HAP-1 (cell line): ENCODE data around the gene CFAP221.

Source experiments
- DNase-seq, 2 experiments: peaks; one replicate each; pipeline ENCODE4 v3.0.0-alpha.2; 2016 to 2020; ENCODE audit warnings: low spot score in 2 of 2
- H3K27me3 ChIP-seq: fragments of 250-450 bp; sonication (Bioruptor Pico); 2 replicates; pipeline ENCODE4 v1.5.1; 2020; ENCODE audit warnings: low read depth, mild to moderate bottlenecking, moderate library complexity
- H3K36me3 ChIP-seq: fragments of 250-450 bp; sonication (Bioruptor Pico); replicated peaks from 2 replicates; pipeline ENCODE4 v1.5.1; 2020; ENCODE audit warnings: mild to moderate bottlenecking
- H3K4me1 ChIP-seq: fragments of 250-450 bp; sonication (Bioruptor Pico); 2 replicates; pipeline ENCODE4 v1.5.1; 2020; ENCODE audit warnings: mild to moderate bottlenecking
- H3K4me3 ChIP-seq: fragments of 250-450 bp; sonication (Bioruptor Pico); 2 replicates; pipeline ENCODE4 v1.5.1; 2020; ENCODE audit warnings: mild to moderate bottlenecking, moderate library complexity
- H3K9me3 ChIP-seq: fragments of 250-450 bp; sonication (Bioruptor Pico); 2 replicates; pipeline ENCODE4 v1.5.1; 2020; ENCODE audit warnings: mild to moderate bottlenecking, moderate library complexity
- in situ Hi-C: fragments of 300-500 bp; cut with MboI; formaldehyde crosslinking; loops from 3 replicates; pipeline ENCODE4 v1.14.3; 2020; ENCODE audit warnings: low sequenced_read_pairs, inconsistent platforms, mixed read lengths

The CFAP221 gene

DNA sequence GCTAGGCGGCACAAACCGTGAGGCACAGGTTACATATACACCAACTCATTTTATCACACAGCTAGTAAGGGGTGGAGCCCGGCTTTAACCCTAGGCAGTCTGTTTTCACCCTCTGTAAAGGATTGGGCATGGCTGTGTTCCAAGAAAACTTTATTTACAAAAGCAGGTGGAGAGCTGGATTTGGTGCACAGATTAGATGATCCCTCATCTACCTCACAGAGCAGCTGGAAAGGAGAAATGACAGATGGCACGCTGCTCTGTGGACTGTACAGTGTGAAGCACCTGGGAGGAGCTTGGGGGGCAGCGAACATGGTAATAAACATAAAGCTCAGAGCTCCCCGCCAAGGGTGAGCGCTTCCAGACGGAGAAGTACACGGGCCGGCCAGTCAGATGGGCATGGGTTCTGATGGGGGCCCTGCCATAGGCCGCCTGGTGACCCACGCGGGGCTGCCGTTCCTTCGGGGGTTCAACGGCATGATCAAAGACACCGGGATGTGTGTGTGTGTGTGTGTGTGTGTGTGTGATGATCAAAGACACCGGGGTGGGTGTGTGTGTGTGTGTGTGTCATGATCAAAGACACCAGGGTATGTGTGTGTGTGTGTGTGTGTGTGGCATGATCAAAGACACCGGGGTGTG, 133.9 kb downstream of the CFAP221 start:
- H3K9me3 ChIP-seq: no peaks in the 10 kb centered on the region
- no peak for DNase-seq
- no peak overlapping the region for H3K4me3 ChIP-seq
- H3K4me1 ChIP-seq: no peaks in the 10 kb centered on the region
- in situ Hi-C loops: no loop called here
- H3K27me3 ChIP-seq: no peaks in the 10 kb centered on the region
- H3K36me3 ChIP-seq: peaks cover 17% of the 10 kb centered on the region

DNA sequence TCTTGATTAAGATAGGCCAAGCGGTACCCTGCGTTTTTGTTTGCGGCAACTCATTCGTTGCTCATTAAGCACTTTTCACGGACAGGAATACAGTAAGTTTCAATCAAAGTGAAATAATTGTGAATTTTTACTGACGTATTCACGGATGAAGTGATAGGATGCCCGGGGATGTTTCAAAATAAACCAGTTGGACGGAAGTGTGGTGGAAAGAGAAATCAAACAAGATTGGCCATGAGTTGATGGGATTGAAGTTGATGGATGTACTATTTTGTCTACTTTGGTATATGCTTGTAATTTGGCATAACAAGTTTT, 135.2 kb downstream of the CFAP221 start:
- Histone ChIP-seq H3K9me3 (no peaks in the 10 kb centered on the region), H3K4me1 (no peaks in the 10 kb centered on the region), H3K4me3 (peak overlapping the region; percentile 82), H3K36me3 (peaks cover 17% of the 10 kb centered on the region), H3K27me3 (no peaks in the 10 kb centered on the region)
- in situ Hi-C loops: no loop called here
- DNase-seq: no peak

GRCh38 chr2:119679846-119680245, 135.6 kb downstream of the CFAP221 start:
- in situ Hi-C loops: no loop called here
- Histone ChIP-seq H3K9me3 (no peaks in the 10 kb centered on the region), H3K4me3 (peak overlapping the region; percentile 82), H3K36me3 (peaks cover 17% of the 10 kb centered on the region), H3K4me1 (no peaks in the 10 kb centered on the region), H3K27me3 (no peaks in the 10 kb centered on the region)
- DNase-seq: no peak

GRCh38 chr2:119680457-119681202, 136.4 kb downstream of the CFAP221 start:
- Histone ChIP-seq H3K4me1 (no peaks in the 10 kb centered on the region), H3K4me3 (peak overlapping the region; percentile 82), H3K27me3 (no peaks in the 10 kb centered on the region), H3K9me3 (no peaks in the 10 kb centered on the region), H3K36me3 (peaks cover 17% of the 10 kb centered on the region)
- no peak for DNase-seq
- in situ Hi-C loops: no loop called here

DNA sequence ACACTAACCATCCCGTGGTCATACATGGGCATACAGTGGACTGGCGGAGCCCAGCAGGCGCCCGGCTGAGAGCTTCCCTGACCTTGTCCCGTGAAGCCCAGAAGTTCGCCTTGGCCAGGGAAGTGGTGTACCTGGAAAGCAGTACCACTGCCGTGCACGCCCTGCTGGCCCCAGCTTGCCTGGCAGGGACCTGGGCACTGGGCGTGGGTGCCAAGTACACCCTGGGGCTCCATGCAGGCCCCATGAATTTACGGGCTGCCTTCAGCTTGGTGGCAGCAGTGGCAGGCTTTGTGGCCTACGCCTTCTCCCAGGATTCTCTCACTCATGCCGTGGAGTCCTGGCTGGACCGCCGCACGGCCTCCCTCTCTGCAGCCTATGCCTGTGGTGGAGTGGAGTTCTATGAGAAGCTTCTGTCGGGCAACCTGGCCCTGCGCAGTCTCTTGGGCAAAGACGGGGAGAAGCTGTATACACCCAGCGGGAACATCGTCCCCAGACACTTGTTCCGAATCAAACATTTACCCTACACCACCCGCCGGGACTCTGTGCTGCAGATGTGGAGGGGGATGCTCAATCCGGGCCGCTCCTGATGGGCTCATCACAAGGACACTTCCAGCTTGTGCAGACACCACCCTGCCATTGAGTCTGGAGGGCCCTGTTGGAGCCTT, 137.1 kb downstream of the CFAP221 start:
- DNase-seq: no peak
- Histone ChIP-seq H3K36me3 (peaks cover 17% of the 10 kb centered on the region), H3K9me3 (no peaks in the 10 kb centered on the region), H3K4me1 (no peaks in the 10 kb centered on the region), H3K27me3 (no peaks in the 10 kb centered on the region), H3K4me3 (no peak overlapping the region)
- in situ Hi-C loops: no loop called here

- DNase-seq: no peak
- in situ Hi-C loops: no loop called here
Observed at GRCh38 chr2:119681868-119682220, 137.6 kb downstream of the CFAP221 start.

GRCh38 chr2:119682578-119682977, 138.3 kb downstream of the CFAP221 start:
- DNase-seq: no peak
- in situ Hi-C loops: no loop called here
- no peaks in the 10 kb centered on the region for H3K27me3 ChIP-seq
- H3K9me3 ChIP-seq: no peaks in the 10 kb centered on the region
- H3K4me1 ChIP-seq: no peaks in the 10 kb centered on the region
- peaks cover 20% of the 10 kb centered on the region for H3K36me3 ChIP-seq
- H3K4me3 ChIP-seq: no peak overlapping the region

More at GRCh38 chr2:119681868-119682220, 137.6 kb downstream of the CFAP221 start:
- peaks cover 17% of the 10 kb centered on the region for H3K36me3 ChIP-seq
- H3K9me3 ChIP-seq: no peaks in the 10 kb centered on the region
- no peaks in the 10 kb centered on the region for H3K27me3 ChIP-seq
- no peak overlapping the region for H3K4me3 ChIP-seq
- no peaks in the 10 kb centered on the region for H3K4me1 ChIP-seq

DNA sequence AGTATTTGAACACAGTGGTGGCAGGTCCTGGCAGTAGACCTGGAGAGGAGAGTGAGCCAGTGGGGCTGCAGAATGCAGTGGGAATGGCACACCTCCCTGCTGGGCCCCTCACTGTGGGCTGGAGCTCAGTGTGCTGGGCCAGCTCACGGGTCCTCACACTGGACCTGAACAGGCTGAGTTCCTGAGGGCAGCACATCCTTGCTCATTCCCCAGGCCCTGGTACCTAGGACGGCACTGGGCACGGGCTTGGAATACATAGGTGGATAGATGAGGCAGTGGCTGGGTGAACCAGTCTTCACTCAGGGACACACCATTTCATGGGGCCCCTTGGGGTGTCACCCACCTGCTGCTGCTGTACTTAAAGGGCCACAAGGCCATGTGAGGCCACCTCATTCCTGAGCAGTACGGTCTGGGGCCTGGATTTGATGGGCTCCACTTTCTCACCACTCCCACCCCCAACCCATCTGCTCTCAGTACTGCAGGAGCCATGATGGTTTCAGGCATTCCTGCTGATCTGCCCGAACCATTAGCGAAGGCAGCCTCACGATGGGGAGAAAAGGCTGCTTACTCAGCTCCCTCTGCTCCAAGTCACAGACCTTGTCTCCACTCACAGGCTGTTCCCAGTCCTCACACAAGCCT, 138.9 kb downstream of the CFAP221 start:
- H3K4me1 ChIP-seq: no peaks in the 10 kb centered on the region
- H3K9me3 ChIP-seq: no peaks in the 10 kb centered on the region
- H3K4me3 ChIP-seq: no peak overlapping the region
- in situ Hi-C loops: no loop called here
- no peaks in the 10 kb centered on the region for H3K27me3 ChIP-seq
- H3K36me3 ChIP-seq: peaks cover 23% of the 10 kb centered on the region
- no peak for DNase-seq

DNA sequence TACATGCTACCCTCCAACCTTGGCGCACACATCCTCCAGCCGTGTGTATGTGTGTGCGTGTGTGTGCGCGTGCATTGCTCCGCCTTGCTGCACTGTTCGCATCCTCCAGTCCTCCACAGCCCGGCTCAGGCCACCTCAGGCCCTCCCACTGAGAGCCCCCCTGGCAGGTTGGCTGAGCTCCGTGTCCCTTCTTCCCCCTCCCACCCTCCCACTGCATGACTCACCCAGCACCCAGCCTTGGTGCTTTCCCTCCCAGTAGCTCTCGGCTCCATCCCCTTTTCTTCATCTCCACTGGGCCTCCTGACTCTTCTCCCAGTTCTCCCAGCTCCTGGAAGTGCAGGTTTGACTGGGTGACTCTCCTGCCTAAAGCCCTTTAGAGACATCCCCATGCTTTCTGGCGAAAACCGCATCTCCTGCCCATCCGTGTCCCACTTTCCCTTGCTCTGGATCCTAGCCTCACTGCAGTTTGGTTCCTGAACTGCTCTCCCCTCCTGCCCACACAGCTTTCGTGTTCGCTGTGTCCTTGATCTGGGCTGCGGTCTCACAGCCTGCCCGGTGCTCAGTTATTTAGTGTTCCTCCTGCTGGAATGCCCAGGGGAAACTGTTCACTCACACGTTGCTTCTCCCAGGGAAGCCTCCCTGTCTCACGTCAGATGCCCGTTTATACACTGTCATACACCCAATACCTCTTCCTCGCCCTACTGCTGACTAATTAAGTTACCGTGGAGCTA, 139.6 kb downstream of the CFAP221 start:
- in situ Hi-C loops: no loop called here

DNA sequence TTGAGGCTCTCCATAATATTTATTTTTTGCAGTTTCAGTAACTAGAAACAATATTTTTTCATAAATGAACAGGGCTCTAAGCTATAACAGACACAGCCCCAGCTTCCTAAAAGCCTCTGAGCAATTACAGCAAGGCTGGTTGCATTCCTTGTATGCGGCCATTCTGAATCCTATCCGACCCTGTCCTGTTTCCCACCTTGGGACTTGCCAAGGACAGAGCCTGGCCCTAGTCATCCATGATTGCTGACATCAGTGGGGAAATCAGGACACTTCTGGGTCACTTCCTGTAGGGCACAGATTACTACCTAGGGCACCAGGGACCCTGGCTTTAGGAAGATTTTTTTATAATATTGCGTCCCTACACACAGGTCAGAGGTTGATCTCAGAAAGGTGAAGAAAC, 140.3 kb downstream of the CFAP221 start:
- in situ Hi-C loops: no loop called here
- Histone ChIP-seq H3K27me3 (no peaks in the 10 kb centered on the region), H3K9me3 (no peaks in the 10 kb centered on the region), H3K36me3 (peaks cover 23% of the 10 kb centered on the region), H3K4me1 (no peaks in the 10 kb centered on the region), H3K4me3 (no peak overlapping the region)
- no peak for DNase-seq

More for the DNA sequence above, 139.6 kb downstream of the CFAP221 start:
- Histone ChIP-seq H3K4me1 (no peaks in the 10 kb centered on the region), H3K9me3 (no peaks in the 10 kb centered on the region), H3K4me3 (no peak overlapping the region), H3K27me3 (no peaks in the 10 kb centered on the region), H3K36me3 (peaks cover 23% of the 10 kb centered on the region)
- no peak for DNase-seq

DNA sequence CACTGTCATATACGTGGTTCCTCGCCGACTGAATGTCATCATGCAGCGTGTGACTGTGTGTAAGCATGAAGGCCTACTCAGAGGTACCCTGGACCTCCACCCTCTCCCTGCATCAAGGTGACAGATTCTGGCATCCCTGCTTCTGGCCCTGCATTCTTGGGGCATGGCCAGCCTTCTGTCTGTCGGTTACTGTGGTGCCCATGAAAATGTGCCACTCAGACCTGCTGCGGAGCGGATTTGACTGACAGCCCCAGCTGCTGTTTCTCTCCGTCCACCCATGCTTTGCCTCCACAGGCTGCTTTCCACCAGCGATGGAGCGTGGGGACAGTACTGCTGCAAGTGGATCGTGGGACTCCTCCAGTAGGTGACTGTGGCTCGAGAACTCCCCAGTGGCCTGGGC, 144.4 kb downstream of the CFAP221 start:
- H3K4me3 ChIP-seq: no peak overlapping the region
- no peaks in the 10 kb centered on the region for H3K27me3 ChIP-seq
- peaks cover 6% of the 10 kb centered on the region for H3K36me3 ChIP-seq
- DNase-seq: no peak
- H3K4me1 ChIP-seq: no peaks in the 10 kb centered on the region
- in situ Hi-C loops: no loop called here
- no peaks in the 10 kb centered on the region for H3K9me3 ChIP-seq

- no peak overlapping the region for H3K4me3 ChIP-seq
- no peak for DNase-seq
- H3K27me3 ChIP-seq: no peaks in the 10 kb centered on the region
- H3K4me1 ChIP-seq: no peaks in the 10 kb centered on the region
- in situ Hi-C loops: no loop called here
- peaks cover 6% of the 10 kb centered on the region for H3K36me3 ChIP-seq
- H3K9me3 ChIP-seq: no peaks in the 10 kb centered on the region
Observed at GRCh38 chr2:119689218-119689617, 145.0 kb downstream of the CFAP221 start.

DNA sequence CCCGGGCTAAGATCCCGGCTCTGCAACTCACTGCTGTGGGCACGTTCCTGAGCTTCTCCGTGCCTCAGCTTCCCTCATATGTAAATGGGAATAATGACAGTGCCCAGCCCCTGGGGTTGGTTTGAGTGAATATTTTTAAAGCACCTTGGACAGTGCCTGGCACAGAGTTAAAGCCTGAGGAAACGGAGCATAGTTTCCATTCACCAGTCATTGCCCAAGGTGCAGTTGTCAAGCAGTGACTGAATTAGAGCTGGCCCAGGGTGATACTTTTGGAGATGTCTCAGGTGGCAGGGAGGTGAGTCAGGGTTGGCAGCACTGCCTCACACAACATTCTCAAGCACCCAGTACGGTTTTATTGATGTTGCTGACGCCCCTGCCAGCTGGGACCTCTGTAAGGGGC, 146.9 kb downstream of the CFAP221 start:
- Histone ChIP-seq H3K36me3 (peaks cover 6% of the 10 kb centered on the region), H3K9me3 (no peaks in the 10 kb centered on the region), H3K27me3 (no peaks in the 10 kb centered on the region), H3K4me1 (no peaks in the 10 kb centered on the region; the same call in 1 of the 2 replicates), H3K4me3 (no peak overlapping the region)
- in situ Hi-C loops: no loop called here
- no peak for DNase-seq
